Activated B cell treated with CpG ODN at 0.5 μM for 24 hours (primary cell): ENCODE measurements around the gene CA4. TPM values are rescaled to one million over a fixed set of nuclear protein-coding genes. Genes with fewer than 3 reads are reported as not detected.

Experiments used
- ATAC-seq: fragments of 200-7000 bp; cut with Tn5 transposase; one replicate; pipeline ENCODE4 v1.10.0; 2021; ENCODE audit warnings: low read depth, mild to moderate bottlenecking, moderate library complexity
- CTCF ChIA-PET: fragments of 350-600 bp; sonication (Branson Sonifier 250); formaldehyde crosslinking; loops from one replicate; lab custom pipeline; 2021; ENCODE audit warnings: antibody characterized with exemption; lab: Charles Lee
- POLR2A ChIA-PET: fragments of 350-600 bp; sonication (Branson Sonifier 250); formaldehyde crosslinking; loops from one replicate; lab custom pipeline; 2021; ENCODE audit warnings: antibody characterized with exemption; lab: Charles Lee
- DNase-seq: peaks from one replicate; pipeline ENCODE4 v3.0.0; 2022
- H3K27ac Mint-ChIP-seq: one replicate; pipeline ENCODE4 v1.8.0; 2020; ENCODE audit warnings: mixed read lengths
- H3K27me3 Mint-ChIP-seq: one replicate; pipeline ENCODE4 v1.8.0; 2021; ENCODE audit warnings: mixed read lengths
- H3K36me3 Mint-ChIP-seq: one replicate; pipeline ENCODE4 v1.8.0; 2021; ENCODE audit warnings: low read depth, mixed read lengths
- H3K4me1 Mint-ChIP-seq: one replicate; pipeline ENCODE4 v1.8.0; 2021; ENCODE audit warnings: mixed read lengths
- H3K4me3 Mint-ChIP-seq: one replicate; pipeline ENCODE4 v1.8.0; 2020; ENCODE audit warnings: mild to moderate bottlenecking, mixed read lengths
- H3K9me3 Mint-ChIP-seq: one replicate; pipeline ENCODE4 v1.8.0; 2020; ENCODE audit warnings: mixed read lengths
- CTCF ChIP-seq: fragments of 200-600 bp; IDR thresholded peaks from one replicate; pipeline ENCODE4 v1.8.0; 2022; ENCODE audit warnings: antibody characterized with exemption, mild to moderate bottlenecking
- intact Hi-C: fragments of 100-400 bp; cut with micrococcal nuclease; formaldehyde crosslinking; loops from one replicate; pipeline ENCODE4 v1.15.1; 2024
- total RNA-seq: library from RNA; stranded (reverse); gene quantifications from 2 replicates; pipeline ENCODE4 v1.2.3, GENCODE V29; 2022

CA4 gene
- total RNA-seq, 1 donor from 2014 or later: not detected

- ChIA-PET CTCF (no interaction called here), POLR2A (no interaction called here)
- H3K4me3 Mint-ChIP-seq: no peak overlapping the region
- no peaks in the 10 kb centered on the region for H3K9me3 Mint-ChIP-seq
- H3K27ac Mint-ChIP-seq: no peak overlapping the region
- intact Hi-C loops: no loop called here
- peaks cover 8% of the 10 kb centered on the region for H3K27me3 Mint-ChIP-seq
- ATAC-seq: peak; percentile 37
- H3K36me3 Mint-ChIP-seq: no peaks in the 10 kb centered on the region
- no peak for TF ChIP-seq CTCF
- no peak for DNase-seq
- peaks cover 16% of the 10 kb centered on the region for H3K4me1 Mint-ChIP-seq
Observed at GRCh38 chr17:60165971-60166370, 16.2 kb downstream of the CA4 start.

- intact Hi-C loops: no loop called here
Observed at GRCh38 chr17:60167065-60167741, 17.4 kb downstream of the CA4 start.

GRCh38 chr17:60168654-60169053 lies 18.9 kb downstream of the CA4 start:
- ATAC-seq (no peak), DNase-seq (no peak)
- Mint-ChIP-seq H3K4me1 (peaks cover 12% of the 10 kb centered on the region), H3K9me3 (no peaks in the 10 kb centered on the region), H3K27ac (no peak overlapping the region), H3K4me3 (no peak overlapping the region), H3K36me3 (no peaks in the 10 kb centered on the region), H3K27me3 (peaks cover 2% of the 10 kb centered on the region)
- intact Hi-C loops: no loop called here
- CTCF ChIA-PET: no interaction called here
- TF ChIP-seq CTCF: no peak
- POLR2A ChIA-PET: no interaction called here

More at GRCh38 chr17:60167065-60167741, 17.4 kb downstream of the CA4 start:
- Mint-ChIP-seq H3K9me3 (no peaks in the 10 kb centered on the region), H3K27me3 (peaks cover 2% of the 10 kb centered on the region), H3K4me1 (peaks cover 13% of the 10 kb centered on the region), H3K36me3 (no peaks in the 10 kb centered on the region), H3K27ac (no peak overlapping the region), H3K4me3 (no peak overlapping the region)
- no peak for ATAC-seq
- ChIA-PET POLR2A (no interaction called here), CTCF (no interaction called here)
- no peak for TF ChIP-seq CTCF
- no peak for DNase-seq

- TF ChIP-seq CTCF: no peak
- ATAC-seq (no peak), DNase-seq (no peak)
- Mint-ChIP-seq H3K4me3 (no peak overlapping the region), H3K9me3 (no peaks in the 10 kb centered on the region), H3K27ac (no peak overlapping the region), H3K36me3 (no peaks in the 10 kb centered on the region), H3K27me3 (peaks cover 2% of the 10 kb centered on the region), H3K4me1 (peaks cover 12% of the 10 kb centered on the region)
- ChIA-PET POLR2A (no interaction called here), CTCF (no interaction called here)
- intact Hi-C loops: no loop called here
Observed at GRCh38 chr17:60169921-60170817, 20.4 kb downstream of the CA4 start.
